Karpas-422 (cell line): ENCODE data around the gene MAPRE3. TPM values are rescaled to one million over a fixed set of nuclear protein-coding genes. Genes with fewer than 3 reads are reported as not detected.

Experiments
- DNase-seq: peaks from one replicate; pipeline ENCODE4 v3.0.0-alpha.2; 2015
- H2AFZ ChIP-seq: fragments of 200-600 bp; sonication (generic); 2 replicates; pipeline ENCODE4 v1.6.1; 2014; ENCODE audit warnings: antibody characterized with exemption, low read length, mixed read lengths
- H3K27ac ChIP-seq: fragments of 200-600 bp; sonication (generic); 2 replicates; pipeline ENCODE4 v1.5.1; 2014; ENCODE audit warnings: mild to moderate bottlenecking, low read length, moderate library complexity
- H3K27me3 ChIP-seq: fragments of 200-600 bp; sonication (generic); 2 replicates; pipeline ENCODE4 v1.6.1; 2014; ENCODE audit warnings: low read length, mixed read lengths
- H3K36me3 ChIP-seq: fragments of 200-600 bp; sonication (generic); 2 replicates; pipeline ENCODE4 v1.6.1; 2014; ENCODE audit warnings: low read length, mixed read lengths; ENCODE audit not compliant: insufficient read depth
- H3K4me1 ChIP-seq: fragments of 200-600 bp; sonication (generic); 2 replicates; pipeline ENCODE4 v1.6.1; 2014; ENCODE audit warnings: mild to moderate bottlenecking, low read length, mixed read lengths
- H3K4me2 ChIP-seq: fragments of 200-600 bp; sonication (generic); 2 replicates; pipeline ENCODE4 v1.6.1; 2014; ENCODE audit warnings: low read length, low read depth, mild to moderate bottlenecking; ENCODE audit not compliant: poor library complexity, severe bottlenecking
- H3K4me3 ChIP-seq: fragments of 200-600 bp; sonication (generic); 2 replicates; pipeline ENCODE4 v1.5.1; 2014; ENCODE audit warnings: mild to moderate bottlenecking, antibody characterized with exemption, low read length, mixed read lengths
- H3K79me2 ChIP-seq: fragments of 200-600 bp; sonication (generic); 2 replicates; pipeline ENCODE4 v1.6.1; 2014; ENCODE audit warnings: mild to moderate bottlenecking, low read length, mixed read lengths
- H3K9ac ChIP-seq: fragments of 200-600 bp; sonication (generic); 2 replicates; pipeline ENCODE4 v1.6.0; 2014; ENCODE audit warnings: low read length
- H3K9me2 ChIP-seq: fragments of 200-600 bp; sonication (generic), shearing (Covaris generic); replicated peaks from 2 replicates; pipeline ENCODE4 v1.6.0; 2014; ENCODE audit warnings: mild to moderate bottlenecking, low read length, moderate library complexity; ENCODE audit not compliant: insufficient read depth
- H3K9me3 ChIP-seq: fragments of 300-700, 200-600 bp; sonication (generic); 2 replicates; pipeline ENCODE4 v1.6.1; 2014; ENCODE audit warnings: low read length, mixed read lengths
- H4K20me1 ChIP-seq: fragments of 200-600 bp; sonication (generic); 2 replicates; pipeline ENCODE4 v1.6.1; 2014; ENCODE audit warnings: mild to moderate bottlenecking, antibody characterized with exemption, low read length, low read depth; ENCODE audit not compliant: insufficient read depth
- total RNA-seq: library from RNA; depleted of rRNA; stranded (reverse); fragments of >200 nt; shearing (Covaris generic); gene quantifications from 2 replicates; pipeline ENCODE4 v1.2.3, GENCODE V29; 2014; ENCODE audit warnings: low replicate concordance

Gene MAPRE3
- total RNA-seq, 1 experiment from 2014 or later, result 0.30 TPM

DNA sequence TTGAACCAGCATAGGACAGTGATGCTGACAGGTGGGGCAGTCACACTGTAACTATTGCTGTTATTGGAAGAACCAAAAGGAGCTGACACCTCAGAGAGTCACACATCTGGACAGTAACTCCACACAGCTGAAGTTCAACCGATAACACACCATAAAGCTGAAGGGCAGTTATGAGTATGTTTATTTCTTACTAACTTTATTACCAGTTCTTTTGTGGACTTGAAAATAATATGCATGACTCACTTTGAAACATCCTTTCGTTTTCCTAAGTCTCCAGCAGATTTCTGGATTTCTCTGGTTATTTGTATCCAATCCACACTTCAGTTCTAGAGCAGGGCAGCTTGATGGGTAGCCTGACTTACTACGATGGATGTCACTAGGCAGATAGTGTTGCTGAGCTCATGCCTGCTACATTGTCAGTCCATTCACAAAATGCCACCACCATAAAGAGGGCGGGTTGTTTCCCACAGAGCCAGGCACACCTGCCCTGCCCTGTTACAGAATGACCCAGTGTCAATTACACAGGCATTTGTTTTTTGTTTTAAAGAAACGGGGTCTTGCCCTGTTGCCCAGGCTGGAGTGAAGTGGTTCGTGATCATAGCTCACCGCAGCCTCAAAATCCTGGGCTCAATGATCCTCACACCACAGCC, 72.7 kb downstream of the MAPRE3 start:
- no peaks in the 10 kb centered on the region for H3K27me3 ChIP-seq
- no peaks in the 10 kb centered on the region for H3K79me2 ChIP-seq
- H3K9me3 ChIP-seq, result no peaks in the 10 kb centered on the region
- H3K4me3 ChIP-seq, result no peak overlapping the region
- DNase-seq, result no peak
- peaks cover 45% of the 10 kb centered on the region for H3K4me1 ChIP-seq
- no peaks in the 10 kb centered on the region for H3K9me2 ChIP-seq
- peaks cover 13% of the 10 kb centered on the region; the same call in 1 of the 2 replicates for H3K36me3 ChIP-seq
- no peaks in the 10 kb centered on the region for H4K20me1 ChIP-seq
- no peak overlapping the region for H2AFZ ChIP-seq
- no peak overlapping the region for H3K9ac ChIP-seq
- no peak overlapping the region for H3K27ac ChIP-seq
- no peak overlapping the region for H3K4me2 ChIP-seq

DNA sequence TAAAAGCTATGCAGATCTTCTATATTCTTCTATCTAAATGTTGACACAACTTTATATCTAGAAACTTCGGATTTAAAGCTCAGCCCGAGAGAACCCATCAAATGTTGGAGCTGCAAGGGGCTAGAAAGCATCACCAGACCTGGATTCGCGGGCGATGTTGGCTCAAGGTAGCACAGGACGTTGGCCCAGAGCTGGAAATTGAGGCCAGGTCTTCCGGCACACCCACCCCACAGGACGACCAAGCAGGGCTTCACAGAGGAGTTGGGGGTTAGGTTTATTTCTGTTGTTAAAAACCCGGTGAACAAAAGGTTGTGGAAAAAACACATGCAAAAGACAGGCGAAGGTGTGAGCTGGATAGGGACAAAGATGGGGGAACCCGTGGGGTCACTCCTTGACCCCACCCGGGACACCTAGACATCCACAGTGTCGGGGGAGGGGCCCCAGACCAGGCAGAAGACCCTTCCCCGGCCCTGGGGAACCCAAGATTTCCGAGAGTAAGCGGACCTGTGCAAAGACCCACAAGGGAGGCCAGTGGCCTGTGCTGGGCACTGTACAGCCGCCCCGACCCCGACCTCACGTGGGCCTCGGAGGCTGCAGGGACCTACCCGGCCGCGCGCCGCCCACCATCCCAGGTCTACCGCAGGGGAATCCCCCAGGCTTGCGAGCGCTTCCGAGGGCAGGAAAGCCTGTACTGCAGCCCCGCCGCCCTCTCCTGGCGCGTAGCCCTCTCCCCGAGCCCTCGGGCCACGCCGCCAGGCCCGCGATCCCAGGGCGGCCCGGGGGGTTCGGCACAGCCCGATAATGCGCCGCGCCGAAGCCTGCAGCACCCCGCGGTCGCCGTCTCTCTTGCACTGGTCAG, 79.2 kb downstream of the MAPRE3 start:
- peak overlapping the region; percentile 54 for H3K27ac ChIP-seq
- peak overlapping the region; percentile 89 for H3K4me2 ChIP-seq
- peak overlapping the region; percentile 89 for H3K4me3 ChIP-seq
- no peaks in the 10 kb centered on the region for H3K27me3 ChIP-seq
- peaks cover 4% of the 10 kb centered on the region; the same call in 1 of the 2 replicates for H3K79me2 ChIP-seq
- H3K36me3 ChIP-seq, result no peaks in the 10 kb centered on the region
- peak overlapping the region; percentile 80 for H3K9ac ChIP-seq
- no peaks in the 10 kb centered on the region for H3K9me3 ChIP-seq
- no peaks in the 10 kb centered on the region for H3K9me2 ChIP-seq
- no peak for DNase-seq
- H3K4me1 ChIP-seq, result peaks cover 27% of the 10 kb centered on the region
- no peaks in the 10 kb centered on the region for H4K20me1 ChIP-seq
- H2AFZ ChIP-seq, result peak overlapping the region; percentile 72

DNA sequence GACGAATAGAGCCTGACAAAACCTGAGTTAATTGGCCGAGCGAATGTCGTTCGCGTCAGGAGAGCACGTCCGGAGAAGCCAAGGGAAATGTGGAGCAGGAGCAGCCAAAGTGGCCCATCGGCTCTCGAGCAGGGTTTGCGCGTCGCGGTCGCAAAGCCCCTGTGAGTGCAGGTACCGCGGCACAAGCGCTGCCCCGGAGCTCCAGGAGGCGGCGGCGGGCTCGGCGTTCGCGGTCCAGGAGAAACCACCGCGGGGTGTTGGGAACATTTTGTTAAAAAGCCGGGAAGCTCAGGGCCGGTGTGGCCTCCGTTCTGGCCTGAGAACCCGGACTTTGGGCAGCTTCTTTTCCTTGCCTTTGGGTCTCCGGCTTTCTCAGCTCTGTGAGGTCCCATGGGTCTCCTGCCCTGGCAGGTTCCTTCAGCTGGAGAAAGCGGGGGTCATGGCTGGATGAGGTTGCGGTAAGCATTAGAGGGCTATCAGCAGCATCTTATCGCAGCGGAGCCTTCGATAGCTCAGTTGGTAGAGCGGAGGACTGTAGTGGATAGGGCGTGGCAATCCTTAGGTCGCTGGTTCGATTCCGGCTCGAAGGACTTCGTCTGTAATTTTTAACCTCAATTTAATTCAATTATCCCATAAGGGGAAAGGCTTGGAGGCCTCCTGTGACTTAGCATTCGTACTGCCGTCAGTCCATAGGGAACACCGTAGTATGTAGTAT, 80.0 kb downstream of the MAPRE3 start:
- Histone ChIP-seq H3K36me3 (no peaks in the 10 kb centered on the region), H3K9me2 (no peaks in the 10 kb centered on the region), H3K9me3 (no peaks in the 10 kb centered on the region), H4K20me1 (no peaks in the 10 kb centered on the region), H3K27me3 (no peaks in the 10 kb centered on the region), H3K4me1 (peaks cover 23% of the 10 kb centered on the region), H3K9ac (peak overlapping the region; percentile 80), H3K4me2 (peak overlapping the region; percentile 89), H3K79me2 (peaks cover 4% of the 10 kb centered on the region; the same call in 1 of the 2 replicates), H3K4me3 (peak overlapping the region; percentile 89), H2AFZ (peak overlapping the region; percentile 72), H3K27ac (peak overlapping the region; percentile 79)
- DNase-seq, result peak; percentile 97

DNA sequence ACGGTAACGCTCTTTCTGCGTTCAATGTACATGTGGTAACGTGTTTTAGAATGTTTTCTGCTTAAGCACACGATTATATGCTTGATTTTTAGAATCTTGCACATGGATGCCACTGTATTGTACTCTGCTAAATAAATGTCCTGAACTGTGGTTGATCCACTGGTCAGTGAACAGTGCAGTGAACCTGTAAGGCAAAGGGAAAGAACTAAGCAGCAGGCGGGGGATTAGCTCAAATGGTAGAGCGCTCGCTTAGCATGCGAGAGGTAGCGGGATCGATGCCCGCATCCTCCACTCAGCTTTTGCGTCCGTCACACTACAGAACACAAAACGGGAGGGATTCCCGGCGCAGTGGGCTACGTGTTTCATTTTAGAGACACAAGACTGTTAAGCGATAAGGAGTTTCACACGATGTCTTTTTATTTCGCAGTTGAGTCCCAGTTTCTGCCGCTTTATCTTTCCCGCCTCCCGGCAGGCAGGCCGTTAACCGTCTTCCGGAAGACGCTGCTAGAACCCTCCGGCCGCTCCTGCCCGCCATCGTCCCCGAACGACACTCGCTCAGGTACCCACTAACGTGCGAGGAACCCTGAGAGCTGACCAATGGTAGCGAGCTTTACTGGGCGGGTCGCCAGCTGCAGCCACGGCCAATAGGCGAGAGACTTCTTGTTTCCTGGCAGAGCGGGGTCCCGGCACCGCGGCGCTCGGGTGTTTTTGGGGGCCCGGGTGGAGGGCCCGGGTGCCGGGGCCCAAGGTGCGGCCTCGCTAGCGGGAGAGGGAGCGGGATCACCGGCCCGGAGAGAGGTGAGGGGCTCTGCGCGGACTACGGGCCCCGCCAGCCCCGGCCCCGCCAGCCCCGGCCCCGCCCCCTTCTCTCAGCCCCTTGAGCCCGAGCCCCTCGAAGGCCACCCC, 80.8 kb downstream of the MAPRE3 start, which contains the start of gene AGBL5:
Gene AGBL5, plus strand, starts transcription at position 673 of the 906 bp plus-strand sequence. CDS start 1,291 bp downstream, outside the sequence.
- DNase-seq, result peak; percentile 98
- no peaks in the 10 kb centered on the region for H3K9me2 ChIP-seq
- H3K27me3 ChIP-seq, result no peaks in the 10 kb centered on the region
- peak within 1 kb of the TSS; percentile 80 for H3K9ac ChIP-seq
- peaks cover 4% of the 10 kb centered on the region; the same call in 1 of the 2 replicates for H3K79me2 ChIP-seq
- no peaks in the 10 kb centered on the region for H3K9me3 ChIP-seq
- no peaks in the 10 kb centered on the region; the same call in 1 of the 2 replicates for H3K36me3 ChIP-seq
- H3K4me2 ChIP-seq, result peak within 1 kb of the TSS; percentile 89
- peak within 1 kb of the TSS; percentile 72; the same call in 1 of the 2 replicates for H2AFZ ChIP-seq
- H4K20me1 ChIP-seq, result no peaks in the 10 kb centered on the region
- H3K4me1 ChIP-seq, result peaks cover 20% of the 10 kb centered on the region
- peak within 1 kb of the TSS; percentile 89 for H3K4me3 ChIP-seq
- H3K27ac ChIP-seq, result peak within 1 kb of the TSS; percentile 79

DNA sequence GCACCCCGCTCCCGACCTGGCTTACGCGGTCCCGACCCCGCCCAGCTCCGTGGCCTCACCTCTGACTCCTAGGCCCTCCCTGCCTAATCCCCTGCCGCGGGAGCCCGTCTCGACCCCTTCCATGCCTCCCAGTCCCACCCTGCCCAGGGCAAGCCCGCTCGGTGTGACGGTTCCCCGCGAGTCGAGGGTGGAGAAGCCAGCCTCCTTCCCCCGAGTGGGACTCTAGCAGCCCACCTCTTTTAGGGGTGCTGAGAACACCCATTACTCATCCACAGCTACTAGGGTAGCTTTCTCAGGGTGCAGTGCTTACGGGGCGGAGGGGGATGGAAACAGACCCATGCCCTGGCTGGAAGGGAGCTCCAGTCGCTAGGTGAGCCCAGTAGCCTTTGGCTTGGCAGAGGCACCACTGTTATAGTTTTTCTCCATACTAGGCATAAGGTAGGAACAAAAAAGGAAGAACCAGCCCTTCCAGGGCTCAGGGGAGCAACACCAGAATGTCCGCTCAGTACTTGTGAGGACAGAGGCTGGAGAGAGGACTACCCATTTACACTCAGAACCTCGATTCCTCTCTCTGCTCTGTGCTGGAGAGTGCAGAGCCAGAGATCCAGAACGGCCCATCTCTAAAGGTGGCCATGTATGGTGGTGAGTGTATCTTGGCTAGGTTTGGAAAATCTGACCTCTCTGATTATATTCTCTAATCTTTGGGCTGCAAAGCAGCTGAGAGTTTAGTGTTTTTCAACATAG, 81.6 kb downstream of the MAPRE3 start:
- Histone ChIP-seq H3K27me3 (no peaks in the 10 kb centered on the region), H3K79me2 (peaks cover 4% of the 10 kb centered on the region; the same call in 1 of the 2 replicates), H3K4me2 (peak overlapping the region; percentile 89), H4K20me1 (no peaks in the 10 kb centered on the region), H2AFZ (peak overlapping the region; percentile 39; the same call in 1 of the 2 replicates), H3K9me3 (no peaks in the 10 kb centered on the region), H3K9me2 (no peaks in the 10 kb centered on the region), H3K4me3 (peak overlapping the region; percentile 89), H3K4me1 (peaks cover 20% of the 10 kb centered on the region), H3K9ac (peak overlapping the region; percentile 80), H3K36me3 (no peaks in the 10 kb centered on the region; the same call in 1 of the 2 replicates), H3K27ac (no peak overlapping the region)
- peak; percentile 67 for DNase-seq

DNA sequence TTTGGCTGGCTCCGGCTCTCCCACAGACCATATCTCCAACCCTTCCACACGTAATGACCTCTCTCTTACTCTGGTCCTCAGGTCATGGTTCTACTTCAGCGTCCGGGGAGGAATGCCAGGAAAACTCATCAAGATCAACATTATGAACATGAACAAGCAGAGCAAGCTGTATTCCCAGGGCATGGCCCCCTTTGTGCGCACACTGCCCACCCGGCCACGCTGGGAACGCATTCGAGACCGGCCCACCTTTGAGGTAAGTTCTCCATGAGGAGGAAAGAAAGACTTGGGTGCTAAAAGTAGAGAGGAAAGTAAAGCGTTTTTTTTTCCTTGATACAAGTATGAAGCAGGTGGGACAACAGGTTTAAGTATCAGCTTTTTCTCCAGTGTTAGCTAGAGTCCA, 82.9 kb downstream of the MAPRE3 start:
- Histone ChIP-seq H3K79me2 (peaks cover 4% of the 10 kb centered on the region; the same call in 1 of the 2 replicates), H3K36me3 (no peaks in the 10 kb centered on the region; the same call in 1 of the 2 replicates), H4K20me1 (no peaks in the 10 kb centered on the region), H3K9ac (no peak overlapping the region), H3K4me1 (peaks cover 20% of the 10 kb centered on the region), H3K27me3 (no peaks in the 10 kb centered on the region), H3K27ac (no peak overlapping the region), H3K4me3 (no peak overlapping the region), H3K9me3 (no peaks in the 10 kb centered on the region), H3K4me2 (no peak overlapping the region), H3K9me2 (no peaks in the 10 kb centered on the region), H2AFZ (no peak overlapping the region)
- no peak for DNase-seq

DNA sequence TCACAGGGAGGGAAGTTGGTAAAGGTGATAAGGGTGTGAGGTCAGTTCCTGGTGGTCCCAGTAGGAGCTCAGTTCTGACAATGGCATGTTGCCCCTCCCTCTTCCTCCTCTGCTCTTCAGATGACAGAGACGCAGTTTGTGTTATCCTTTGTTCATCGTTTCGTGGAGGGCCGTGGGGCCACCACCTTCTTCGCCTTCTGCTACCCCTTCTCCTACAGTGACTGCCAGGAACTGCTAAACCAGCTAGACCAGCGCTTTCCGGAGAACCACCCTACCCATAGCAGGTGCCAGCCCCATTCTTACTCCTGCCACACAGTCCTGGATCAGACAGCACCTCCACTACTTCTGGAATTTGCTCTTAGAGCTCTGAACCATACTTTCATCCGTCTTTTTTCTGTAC, 83.3 kb downstream of the MAPRE3 start:
- Histone ChIP-seq H3K27ac (no peak overlapping the region), H2AFZ (no peak overlapping the region), H4K20me1 (no peaks in the 10 kb centered on the region), H3K9ac (no peak overlapping the region), H3K4me1 (peaks cover 20% of the 10 kb centered on the region), H3K27me3 (no peaks in the 10 kb centered on the region), H3K4me3 (no peak overlapping the region), H3K9me2 (no peaks in the 10 kb centered on the region), H3K79me2 (peaks cover 4% of the 10 kb centered on the region; the same call in 1 of the 2 replicates), H3K4me2 (no peak overlapping the region), H3K36me3 (no peaks in the 10 kb centered on the region; the same call in 1 of the 2 replicates), H3K9me3 (no peaks in the 10 kb centered on the region)
- DNase-seq, result no peak
